HEK293 (cell line): ENCODE measurements around the gene SUFU.

Experiments
- CTCF ChIA-PET: fragments of 350-600 bp; formaldehyde crosslinking; extraction: SDS; loops from one replicate; lab custom pipeline; 2021; ENCODE audit warnings: antibody characterized with exemption; lab: Yijun Ruan, JAX
- POLR2A ChIA-PET: fragments of 300-600 bp; formaldehyde crosslinking; extraction: SDS; loops from one replicate; lab custom pipeline; 2020; ENCODE audit warnings: antibody characterized with exemption, inconsistent platforms; lab: Yijun Ruan, JAX
- H3K27ac ChIP-seq: fragments of 200-500 bp; sonication (Bioruptor generic); 2 replicates; pipeline ENCODE4 v1.5.1; 2014; ENCODE audit warnings: low read depth, low read length, control low read depth, inconsistent platforms; ENCODE audit errors: extremely low read depth
- H3K36me3 ChIP-seq, 2 experiments: fragments of 200-500 bp in 1 of 2; sonication (Bioruptor generic) in 1 of 2; 1 replicate in 1 of 2; 2 replicates in 1 of 2; pipeline ENCODE4 v1.5.1; 2014 to 2017; ENCODE audit warnings: inconsistent platforms in 2 of 2, low read length in 2 of 2; ENCODE audit not compliant: control insufficient read depth in 2 of 2, insufficient read depth in 1 of 2
- H3K4me1 ChIP-seq: fragments of 200-500 bp; sonication (Bioruptor generic); 2 replicates; pipeline ENCODE4 v1.5.1; 2014; ENCODE audit warnings: mild to moderate bottlenecking, low read length, inconsistent platforms; ENCODE audit not compliant: control insufficient read depth, insufficient read depth
- H3K4me3 ChIP-seq: 2 replicates; pipeline ENCODE4 v1.5.1; 2011; ENCODE audit warnings: low read depth, mild to moderate bottlenecking, control low read depth, low read length, moderate library complexity
- H3K9me3 ChIP-seq: fragments of 200-500 bp; sonication (Bioruptor generic); 2 replicates; pipeline ENCODE4 v1.5.1; 2014; ENCODE audit warnings: low read depth, low read length, inconsistent platforms; ENCODE audit not compliant: control insufficient read depth, insufficient read depth
- GLIS2 ChIP-seq: fragments of 450-650 bp; formaldehyde crosslinking; IDR thresholded peaks from 2 replicates; pipeline ENCODE4 v1.5.1; 2016; ENCODE audit warnings: missing biosample characterization, missing genetic modification characterization
- IKZF3 ChIP-seq: fragments of 450-650 bp; IDR thresholded peaks from 2 replicates; pipeline ENCODE4 v1.5.0; 2018; ENCODE audit warnings: missing biosample characterization, mild to moderate bottlenecking, missing genetic modification characterization, moderate library complexity
- KLF1 ChIP-seq: fragments of 450-650 bp; formaldehyde crosslinking; IDR thresholded peaks from 2 replicates; pipeline ENCODE4 v1.5.1; 2016; ENCODE audit warnings: missing biosample characterization, missing genetic modification characterization
- KLF10 ChIP-seq: fragments of 450-650 bp; IDR thresholded peaks from 2 replicates; pipeline ENCODE4 v1.5.1; 2018; ENCODE audit warnings: missing biosample characterization, mild to moderate bottlenecking, missing genetic modification characterization
- MYNN ChIP-seq: fragments of 450-650 bp; formaldehyde crosslinking; IDR thresholded peaks from 2 replicates; pipeline ENCODE4 v1.5.1; 2016; ENCODE audit warnings: missing biosample characterization, missing genetic modification characterization, borderline replicate concordance
- OVOL3 ChIP-seq: fragments of 450-650 bp; formaldehyde crosslinking; IDR thresholded peaks from 2 replicates; pipeline ENCODE4 v1.5.1; 2016; ENCODE audit warnings: missing biosample characterization, missing genetic modification characterization
- SCRT1 ChIP-seq: fragments of 450-650 bp; formaldehyde crosslinking; IDR thresholded peaks from 2 replicates; pipeline ENCODE4 v1.5.1; 2016; ENCODE audit warnings: missing biosample characterization, missing genetic modification characterization, borderline replicate concordance
- SP2 ChIP-seq: fragments of 450-650 bp; formaldehyde crosslinking; IDR thresholded peaks from 2 replicates; pipeline ENCODE4 v1.5.1; 2016; ENCODE audit warnings: missing biosample characterization, missing genetic modification characterization
- ZBTB8A ChIP-seq: fragments of 450-650 bp; formaldehyde crosslinking; IDR thresholded peaks from 2 replicates; pipeline ENCODE4 v1.5.1; 2016; ENCODE audit warnings: missing biosample characterization, missing genetic modification characterization
- ZFP69B ChIP-seq: fragments of 450-650 bp; formaldehyde crosslinking; IDR thresholded peaks from 2 replicates; pipeline ENCODE4 v1.5.1; 2016; ENCODE audit warnings: missing biosample characterization, missing genetic modification characterization
- ZNF121 ChIP-seq: fragments of 450-650 bp; formaldehyde crosslinking; IDR thresholded peaks from 2 replicates; pipeline ENCODE4 v1.5.1; 2016; ENCODE audit warnings: missing biosample characterization, missing genetic modification characterization
- ZNF549 ChIP-seq: fragments of 450-650 bp; IDR thresholded peaks from 2 replicates; pipeline ENCODE4 v1.5.1; 2018; ENCODE audit warnings: missing biosample characterization, missing genetic modification characterization, mild to moderate bottlenecking, inconsistent platforms, moderate library complexity
- ZNF843 ChIP-seq: fragments of 450-650 bp; formaldehyde crosslinking; IDR thresholded peaks from 2 replicates; pipeline ENCODE4 v1.5.1; 2016; ENCODE audit warnings: missing biosample characterization, missing genetic modification characterization
- TF ChIP-seq, protein P1 (sequence below): fragments of 450-650 bp; formaldehyde crosslinking; IDR thresholded peaks from 2 replicates; pipeline ENCODE4 v1.5.1; 2017; ENCODE audit warnings: missing biosample characterization, mild to moderate bottlenecking, missing genetic modification characterization, moderate library complexity
- TF ChIP-seq, protein P2 (sequence below): fragments of 450-650 bp; formaldehyde crosslinking; IDR thresholded peaks from 2 replicates; pipeline ENCODE4 v1.5.1; 2016; ENCODE audit warnings: missing biosample characterization, missing genetic modification characterization
- TF ChIP-seq, protein P3 (sequence below): fragments of 450-650 bp; formaldehyde crosslinking; IDR thresholded peaks from 2 replicates; pipeline ENCODE4 v1.5.1; 2017; ENCODE audit warnings: missing biosample characterization, missing genetic modification characterization
- TF ChIP-seq, protein P4 (sequence below): fragments of 450-650 bp; formaldehyde crosslinking; IDR thresholded peaks from 2 replicates; pipeline ENCODE4 v1.5.1; 2016; ENCODE audit warnings: missing biosample characterization, missing genetic modification characterization

SUFU gene

DNA sequence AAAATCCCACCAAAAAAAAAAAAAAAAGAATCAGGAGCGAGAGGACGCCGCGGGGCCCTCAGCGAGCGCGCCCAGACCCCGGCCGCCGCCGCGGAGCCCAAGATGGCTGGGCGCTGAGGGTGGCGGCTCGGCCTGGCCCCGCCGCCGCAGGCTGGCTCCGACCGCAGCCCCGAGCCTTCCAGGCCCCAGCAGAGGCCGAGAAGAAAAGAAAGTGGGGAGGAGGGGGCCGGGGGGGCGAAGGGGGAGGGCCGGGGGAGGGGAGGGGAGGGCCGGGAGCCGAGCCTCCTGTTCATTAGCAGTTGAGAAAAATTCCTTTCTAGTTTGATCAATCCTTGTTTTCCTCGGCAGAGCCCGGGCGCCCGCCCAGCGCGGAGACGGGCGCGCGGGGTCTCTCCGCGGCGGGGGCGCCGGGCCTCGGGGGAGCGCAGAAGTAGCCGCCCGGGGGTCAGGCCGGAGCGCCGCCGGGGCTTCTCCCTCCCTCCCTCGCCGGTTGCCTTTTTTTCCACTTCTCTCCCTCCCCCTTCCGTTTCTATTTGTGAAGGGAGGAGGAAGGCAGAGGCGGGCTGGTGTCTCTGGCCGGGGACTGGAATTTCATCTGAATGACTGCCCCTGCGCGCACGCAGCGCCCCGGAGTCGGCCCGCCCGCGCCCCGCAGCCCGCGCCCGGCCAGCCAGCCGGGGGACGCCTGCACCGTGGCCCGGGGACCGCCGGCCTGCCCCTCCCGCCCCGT lies 139.7 kb downstream of the SUFU start:
- ChIA-PET POLR2A (interaction anchor here (1.0 to 3.5 kb wide), 4 partner anchors 15 to 71 kb away, joined by 3 to 24 read pairs (median 12); partner anchors contain the start of genes ARL3 and SFXN2), CTCF (interaction anchor here (0.6 to 1.8 kb wide), 4 partner anchors 23 to 471 kb away, joined by 3 to 6 read pairs (median 4); no protein-coding TSS in a partner anchor)
- Histone ChIP-seq H3K4me1 (peaks cover 12% of the 10 kb centered on the region), H3K9me3 (no peaks in the 10 kb centered on the region), H3K36me3 (peaks cover 0 to 14% of the 10 kb centered on the region in 2 experiments; a peak in 1 of 3 replicates), H3K4me3 (peak overlapping the region; percentile 69), H3K27ac (peak overlapping the region; percentile 86)
- TF ChIP-seq OVOL3 (no peak), IKZF3 (tag by site-specific recombination) (peak; percentile 41; the same call in 1 of the 2 replicates), KLF10 (peak; percentile 70; the same call in 1 of the 2 replicates), MYNN (tag by site-specific recombination) (no peak), ZBTB8A (peak; percentile 51; the same call in 1 of the 2 replicates), SCRT1 (tag by site-specific recombination) (no peak), ZNF843 (no peak), ZFP69B (tag by site-specific recombination) (0 out of 2 replicates have a peak, but pooled peaks have one; percentile 1), ZNF549 (tag by site-specific recombination) (no peak), KLF1 (tag by site-specific recombination) (no peak), GLIS2 (tag by site-specific recombination) (peak; percentile 42; the same call in 1 of the 2 replicates), SP2 (tag by site-specific recombination) (peak; percentile 40), ZNF121 (tag by site-specific recombination) (no peak)
- TF ChIP-seq, protein P1, sequence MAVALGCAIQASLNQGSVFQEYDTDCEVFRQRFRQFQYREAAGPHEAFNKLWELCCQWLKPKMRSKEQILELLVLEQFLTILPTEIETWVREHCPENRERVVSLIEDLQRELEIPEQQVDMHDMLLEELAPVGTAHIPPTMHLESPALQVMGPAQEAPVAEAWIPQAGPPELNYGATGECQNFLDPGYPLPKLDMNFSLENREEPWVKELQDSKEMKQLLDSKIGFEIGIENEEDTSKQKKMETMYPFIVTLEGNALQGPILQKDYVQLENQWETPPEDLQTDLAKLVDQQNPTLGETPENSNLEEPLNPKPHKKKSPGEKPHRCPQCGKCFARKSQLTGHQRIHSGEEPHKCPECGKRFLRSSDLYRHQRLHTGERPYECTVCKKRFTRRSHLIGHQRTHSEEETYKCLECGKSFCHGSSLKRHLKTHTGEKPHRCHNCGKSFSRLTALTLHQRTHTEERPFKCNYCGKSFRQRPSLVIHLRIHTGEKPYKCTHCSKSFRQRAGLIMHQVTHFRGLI (tag by site-specific recombination), result 0 out of 2 replicates have a peak, but pooled peaks have one; percentile 73
- TF ChIP-seq, protein P2, sequence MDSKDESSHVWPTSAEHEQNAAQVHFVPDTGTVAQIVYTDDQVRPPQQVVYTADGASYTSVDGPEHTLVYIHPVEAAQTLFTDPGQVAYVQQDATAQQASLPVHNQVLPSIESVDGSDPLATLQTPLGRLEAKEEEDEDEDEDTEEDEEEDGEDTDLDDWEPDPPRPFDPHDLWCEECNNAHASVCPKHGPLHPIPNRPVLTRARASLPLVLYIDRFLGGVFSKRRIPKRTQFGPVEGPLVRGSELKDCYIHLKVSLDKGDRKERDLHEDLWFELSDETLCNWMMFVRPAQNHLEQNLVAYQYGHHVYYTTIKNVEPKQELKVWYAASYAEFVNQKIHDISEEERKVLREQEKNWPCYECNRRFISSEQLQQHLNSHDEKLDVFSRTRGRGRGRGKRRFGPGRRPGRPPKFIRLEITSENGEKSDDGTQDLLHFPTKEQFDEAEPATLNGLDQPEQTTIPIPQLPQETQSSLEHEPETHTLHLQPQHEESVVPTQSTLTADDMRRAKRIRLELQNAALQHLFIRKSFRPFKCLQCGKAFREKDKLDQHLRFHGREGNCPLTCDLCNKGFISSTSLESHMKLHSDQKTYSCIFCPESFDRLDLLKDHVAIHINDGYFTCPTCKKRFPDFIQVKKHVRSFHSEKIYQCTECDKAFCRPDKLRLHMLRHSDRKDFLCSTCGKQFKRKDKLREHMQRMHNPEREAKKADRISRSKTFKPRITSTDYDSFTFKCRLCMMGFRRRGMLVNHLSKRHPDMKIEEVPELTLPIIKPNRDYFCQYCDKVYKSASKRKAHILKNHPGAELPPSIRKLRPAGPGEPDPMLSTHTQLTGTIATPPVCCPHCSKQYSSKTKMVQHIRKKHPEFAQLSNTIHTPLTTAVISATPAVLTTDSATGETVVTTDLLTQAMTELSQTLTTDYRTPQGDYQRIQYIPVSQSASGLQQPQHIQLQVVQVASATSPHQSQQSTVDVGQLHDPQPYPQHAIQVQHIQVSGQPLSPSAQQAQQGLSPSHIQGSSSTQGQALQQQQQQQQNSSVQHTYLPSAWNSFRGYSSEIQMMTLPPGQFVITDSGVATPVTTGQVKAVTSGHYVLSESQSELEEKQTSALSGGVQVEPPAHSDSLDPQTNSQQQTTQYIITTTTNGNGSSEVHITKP (tag by site-specific recombination), result peak; percentile 91
- TF ChIP-seq, protein P3, sequence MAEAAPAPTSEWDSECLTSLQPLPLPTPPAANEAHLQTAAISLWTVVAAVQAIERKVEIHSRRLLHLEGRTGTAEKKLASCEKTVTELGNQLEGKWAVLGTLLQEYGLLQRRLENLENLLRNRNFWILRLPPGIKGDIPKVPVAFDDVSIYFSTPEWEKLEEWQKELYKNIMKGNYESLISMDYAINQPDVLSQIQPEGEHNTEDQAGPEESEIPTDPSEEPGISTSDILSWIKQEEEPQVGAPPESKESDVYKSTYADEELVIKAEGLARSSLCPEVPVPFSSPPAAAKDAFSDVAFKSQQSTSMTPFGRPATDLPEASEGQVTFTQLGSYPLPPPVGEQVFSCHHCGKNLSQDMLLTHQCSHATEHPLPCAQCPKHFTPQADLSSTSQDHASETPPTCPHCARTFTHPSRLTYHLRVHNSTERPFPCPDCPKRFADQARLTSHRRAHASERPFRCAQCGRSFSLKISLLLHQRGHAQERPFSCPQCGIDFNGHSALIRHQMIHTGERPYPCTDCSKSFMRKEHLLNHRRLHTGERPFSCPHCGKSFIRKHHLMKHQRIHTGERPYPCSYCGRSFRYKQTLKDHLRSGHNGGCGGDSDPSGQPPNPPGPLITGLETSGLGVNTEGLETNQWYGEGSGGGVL (tag by site-specific recombination), result peak; percentile 25; the same call in 1 of the 2 replicates
- TF ChIP-seq, protein P4, sequence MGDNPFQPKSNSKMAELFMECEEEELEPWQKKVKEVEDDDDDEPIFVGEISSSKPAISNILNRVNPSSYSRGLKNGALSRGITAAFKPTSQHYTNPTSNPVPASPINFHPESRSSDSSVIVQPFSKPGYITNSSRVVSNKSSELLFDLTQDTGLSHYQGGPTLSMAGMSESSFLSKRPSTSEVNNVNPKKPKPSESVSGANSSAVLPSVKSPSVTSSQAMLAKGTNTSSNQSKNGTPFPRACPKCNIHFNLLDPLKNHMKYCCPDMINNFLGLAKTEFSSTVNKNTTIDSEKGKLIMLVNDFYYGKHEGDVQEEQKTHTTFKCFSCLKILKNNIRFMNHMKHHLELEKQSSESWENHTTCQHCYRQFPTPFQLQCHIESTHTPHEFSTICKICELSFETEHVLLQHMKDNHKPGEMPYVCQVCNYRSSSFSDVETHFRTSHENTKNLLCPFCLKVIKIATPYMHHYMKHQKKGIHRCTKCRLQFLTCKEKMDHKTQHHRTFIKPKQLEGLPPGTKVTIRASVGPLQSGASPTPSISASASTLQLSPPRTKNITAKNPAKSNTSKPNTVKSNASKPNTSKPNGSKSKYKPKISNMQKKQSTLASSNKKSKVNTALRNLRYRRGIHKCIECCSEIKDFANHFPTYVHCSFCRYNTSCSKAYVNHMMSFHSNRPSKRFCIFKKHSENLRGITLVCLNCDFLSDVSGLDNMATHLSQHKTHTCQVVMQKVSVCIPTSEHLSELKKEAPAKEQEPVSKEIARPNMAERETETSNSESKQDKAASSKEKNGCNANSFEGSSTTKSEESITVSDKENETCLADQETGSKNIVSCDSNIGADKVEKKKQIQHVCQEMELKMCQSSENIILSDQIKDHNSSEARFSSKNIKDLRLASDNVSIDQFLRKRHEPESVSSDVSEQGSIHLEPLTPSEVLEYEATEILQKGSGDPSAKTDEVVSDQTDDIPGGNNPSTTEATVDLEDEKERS (tag by site-specific recombination), result no peak
